A673 (cell line): ENCODE data around the gene MTCH2. TPM values are rescaled to one million over a fixed set of nuclear protein-coding genes. Genes with fewer than 3 reads are reported as not detected.

ENCODE experiments used
- BruUV-seq: library from RNA; stranded (reverse); fragments of 400-500 nt; replicated peaks from 2 replicates; lab custom pipeline; 2021; lab: Mats Ljungman, UMichigan
- CTCF ChIA-PET: fragments of 300-600 bp; sonication (Branson Sonifier 250); formaldehyde crosslinking; loops from one replicate; lab custom pipeline; 2022; ENCODE audit warnings: antibody characterized with exemption; lab: Charles Lee
- POLR2A ChIA-PET: fragments of 300-600 bp; sonication (Branson Sonifier 250); formaldehyde crosslinking; loops from one replicate; lab custom pipeline; 2022; ENCODE audit warnings: antibody characterized with exemption; ENCODE audit not compliant: low non-redundant PET; lab: Charles Lee
- DNase-seq: peaks from one replicate; pipeline ENCODE4 v3.0.0-alpha.2; 2015; ENCODE audit warnings: low spot score
- H3K27ac ChIP-seq: fragments of 200-600 bp; sonication (generic); 2 replicates; pipeline ENCODE4 v1.5.1; 2016; ENCODE audit warnings: mixed run types, low read depth, mild to moderate bottlenecking, mixed read lengths, antibody characterized with exemption, low read length; ENCODE audit not compliant: poor library complexity, severe bottlenecking
- H3K27me3 ChIP-seq: fragments of 200-600 bp; sonication (generic); replicated peaks from 2 replicates; pipeline ENCODE4 v1.6.1; 2017; ENCODE audit warnings: mixed run types, low read depth, mild to moderate bottlenecking, mixed read lengths, antibody characterized with exemption, low read length; ENCODE audit not compliant: insufficient read depth, poor library complexity
- H3K36me3 ChIP-seq: fragments of 200-600 bp; sonication (generic); 2 replicates; pipeline ENCODE4 v1.6.1; 2016; ENCODE audit warnings: mixed run types, mild to moderate bottlenecking, mixed read lengths, antibody characterized with exemption, low read length; ENCODE audit not compliant: insufficient read depth, poor library complexity, severe bottlenecking
- H3K4me1 ChIP-seq: fragments of 200-600 bp; sonication (generic); 2 replicates; pipeline ENCODE4 v1.6.1; 2017; ENCODE audit warnings: mixed run types, mild to moderate bottlenecking, mixed read lengths, antibody characterized with exemption, low read length; ENCODE audit not compliant: insufficient read depth, poor library complexity, severe bottlenecking
- H3K4me3 ChIP-seq: fragments of 200-600 bp; sonication (generic); 2 replicates; pipeline ENCODE4 v1.5.1; 2016; ENCODE audit warnings: low read depth, mixed run types, mild to moderate bottlenecking, mixed read lengths, low read length; ENCODE audit not compliant: poor library complexity, severe bottlenecking
- H3K9me3 ChIP-seq: fragments of 200-600 bp; sonication (generic); 2 replicates; pipeline ENCODE4 v1.6.1; 2016; ENCODE audit warnings: mixed run types, low read depth, mild to moderate bottlenecking, mixed read lengths, antibody characterized with exemption, low read length; ENCODE audit not compliant: poor library complexity, severe bottlenecking
- EZH2 ChIP-seq: fragments of 200-600 bp; sonication (generic); IDR thresholded peaks from 2 replicates; pipeline ENCODE4 v1.6.1; 2017; ENCODE audit warnings: borderline replicate concordance, low read depth, mild to moderate bottlenecking, mixed read lengths, antibody characterized with exemption, low read length; ENCODE audit not compliant: poor library complexity, severe bottlenecking
- intact Hi-C: fragments of 100-400 bp; cut with micrococcal nuclease; formaldehyde crosslinking; loops from one replicate; pipeline ENCODE4 v1.10.0; 2022; ENCODE audit not compliant: unreplicated experiment
- total RNA-seq: library from RNA; stranded (reverse); gene quantifications from 2 replicates; pipeline ENCODE4 v1.2.3, GENCODE V29; 2021
- TF ChIP-seq, protein P1 (sequence below): fragments of 300-800, 200-600 bp; sonication (generic); conservative IDR thresholded peaks from 2 replicates; pipeline ENCODE4 v1.5.1; 2017; ENCODE audit warnings: low read depth, mild to moderate bottlenecking, antibody characterized with exemption, low read length, moderate library complexity, mixed read lengths

The MTCH2 gene
- total RNA-seq, 1 experiment from 2014 or later: 382 TPM

GRCh38 chr11:47589977-47590861, 52.1 kb downstream of the MTCH2 start:
- ChIA-PET CTCF (no interaction called here), POLR2A (interaction anchor here (1.1 kb wide), 1 partner anchor 16 kb away, joined by 3 read pairs; no protein-coding TSS in a partner anchor)
- H3K4me3 ChIP-seq: no peak overlapping the region
- H3K4me1 ChIP-seq: no peaks in the 10 kb centered on the region
- DNase-seq: no peak
- peaks cover 28% of the 10 kb centered on the region for H3K27me3 ChIP-seq
- TF ChIP-seq, protein P1, sequence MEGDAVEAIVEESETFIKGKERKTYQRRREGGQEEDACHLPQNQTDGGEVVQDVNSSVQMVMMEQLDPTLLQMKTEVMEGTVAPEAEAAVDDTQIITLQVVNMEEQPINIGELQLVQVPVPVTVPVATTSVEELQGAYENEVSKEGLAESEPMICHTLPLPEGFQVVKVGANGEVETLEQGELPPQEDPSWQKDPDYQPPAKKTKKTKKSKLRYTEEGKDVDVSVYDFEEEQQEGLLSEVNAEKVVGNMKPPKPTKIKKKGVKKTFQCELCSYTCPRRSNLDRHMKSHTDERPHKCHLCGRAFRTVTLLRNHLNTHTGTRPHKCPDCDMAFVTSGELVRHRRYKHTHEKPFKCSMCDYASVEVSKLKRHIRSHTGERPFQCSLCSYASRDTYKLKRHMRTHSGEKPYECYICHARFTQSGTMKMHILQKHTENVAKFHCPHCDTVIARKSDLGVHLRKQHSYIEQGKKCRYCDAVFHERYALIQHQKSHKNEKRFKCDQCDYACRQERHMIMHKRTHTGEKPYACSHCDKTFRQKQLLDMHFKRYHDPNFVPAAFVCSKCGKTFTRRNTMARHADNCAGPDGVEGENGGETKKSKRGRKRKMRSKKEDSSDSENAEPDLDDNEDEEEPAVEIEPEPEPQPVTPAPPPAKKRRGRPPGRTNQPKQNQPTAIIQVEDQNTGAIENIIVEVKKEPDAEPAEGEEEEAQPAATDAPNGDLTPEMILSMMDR: no peak
- no peak for TF ChIP-seq EZH2
- no peaks in the 10 kb centered on the region for H3K9me3 ChIP-seq
- intact Hi-C loops: loop anchor here (10.0 kb wide), 1 partner anchor 55 kb away; the partner anchor contains the start of gene MTCH2
- peaks cover under 1% of the 10 kb centered on the region for H3K36me3 ChIP-seq
- H3K27ac ChIP-seq: no peak overlapping the region
- no TSS peak for BruUV-seq

GRCh38 chr11:47589584-47589976, 52.8 kb downstream of the MTCH2 start:
- ChIA-PET POLR2A (interaction anchor here (1.1 kb wide), 1 partner anchor 16 kb away, joined by 3 read pairs; no protein-coding TSS in a partner anchor), CTCF (no interaction called here)

DNA sequence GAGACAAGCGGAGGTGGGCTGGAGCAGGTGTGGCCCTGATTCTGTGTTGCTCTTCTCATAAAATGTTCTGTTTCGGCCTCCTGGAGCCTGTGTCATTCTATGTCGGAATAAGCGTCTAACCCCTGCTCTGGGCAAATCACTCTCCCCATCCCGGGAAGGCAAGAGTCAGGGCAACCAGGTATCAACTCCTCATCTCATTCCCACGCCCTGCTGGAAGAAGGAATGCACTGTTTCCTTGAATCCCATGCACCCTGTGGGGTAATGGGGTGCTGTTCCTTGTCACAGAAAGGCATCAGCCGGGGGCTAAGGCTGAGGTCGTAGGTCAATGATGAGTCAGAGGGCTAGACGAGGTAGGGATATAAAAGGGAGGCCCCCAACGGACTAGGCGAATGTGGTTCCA, 53.2 kb downstream of the MTCH2 start:
- Histone ChIP-seq H3K4me1 (no peaks in the 10 kb centered on the region), H3K27ac (no peak overlapping the region), H3K9me3 (no peaks in the 10 kb centered on the region), H3K4me3 (no peak overlapping the region), H3K27me3 (peaks cover 17% of the 10 kb centered on the region), H3K36me3 (peaks cover 9% of the 10 kb centered on the region)
- no peak for DNase-seq
- ChIA-PET POLR2A (no interaction called here), CTCF (no interaction called here)
- no TSS peak for BruUV-seq
- TF ChIP-seq EZH2: no peak
- TF ChIP-seq, protein P1: no peak
- intact Hi-C loops: loop anchor here (10.0 kb wide), 1 partner anchor 56 kb away; the partner anchor contains the start of gene MTCH2

More at GRCh38 chr11:47589584-47589976, 52.8 kb downstream of the MTCH2 start:
- TF ChIP-seq, protein P1: no peak
- TF ChIP-seq EZH2: no peak
- intact Hi-C loops: loop anchor here (10.0 kb wide), 1 partner anchor 55 kb away; the partner anchor contains the start of gene MTCH2
- Histone ChIP-seq H3K27me3 (peaks cover 22% of the 10 kb centered on the region), H3K4me1 (no peaks in the 10 kb centered on the region), H3K36me3 (peaks cover 5% of the 10 kb centered on the region), H3K9me3 (no peaks in the 10 kb centered on the region), H3K27ac (no peak overlapping the region), H3K4me3 (no peak overlapping the region)
- BruUV-seq: no TSS peak
- no peak for DNase-seq
